RCC 7860 (cell line): ENCODE data around the gene CCDC142.
"Not testable (repeated sequence)": the region's sequence is repeated elsewhere in the genome, so short reads cannot be mapped to it uniquely, and the experiment has no call there.

Experiments
- DNase-seq: peaks from one replicate; pipeline ENCODE4 v3.0.0-alpha.2; 2015; ENCODE audit warnings: low spot score
- FAIRE-seq: peaks from 2 replicates; lab custom pipeline; 2012; peaks lifted over from hg19 to GRCh38; lab: Jason Lieb, UNC

The CCDC142 gene

GRCh38 chr2:74472086-74472944, 10.5 kb downstream of the CCDC142 start, which contains the start of gene MRPL53:
Gene MRPL53 (minus strand): TSS chr2:74472680. CDS start chr2:74472660, 20 bp downstream.
- peak; percentile 82 for DNase-seq
- no peak for FAIRE-seq

GRCh38 chr2:74471332-74472065, 11.3 kb downstream of the CCDC142 start:
- DNase-seq (no peak), FAIRE-seq (no peak)

GRCh38 chr2:74470742-74471141, 12.1 kb downstream of the CCDC142 start:
- not testable (repeated sequence) for FAIRE-seq, DNase-seq

GRCh38 chr2:74464406-74464805, 18.4 kb downstream of the CCDC142 start:
- FAIRE-seq: no peak
- DNase-seq: no peak

- FAIRE-seq (no peak), DNase-seq (no peak)
Observed at GRCh38 chr2:74462786-74463105, 20.1 kb downstream of the CCDC142 start.

GRCh38 chr2:74462054-74462785, 20.6 kb downstream of the CCDC142 start:
- DNase-seq: no peak

GRCh38 chr2:74461187-74462053, 21.4 kb downstream of the CCDC142 start:
- DNase-seq (no peak), FAIRE-seq (no peak)

More at GRCh38 chr2:74462054-74462785, 20.6 kb downstream of the CCDC142 start:
- no peak for FAIRE-seq

GRCh38 chr2:74460187-74460586, 22.6 kb downstream of the CCDC142 start:
- not testable (repeated sequence) for FAIRE-seq, DNase-seq

GRCh38 chr2:74459503-74460118, 23.2 kb downstream of the CCDC142 start:
- not testable (repeated sequence) for FAIRE-seq, DNase-seq

- no peak for DNase-seq
- no peak for FAIRE-seq
Observed at GRCh38 chr2:74458938-74459363, 23.8 kb downstream of the CCDC142 start.

GRCh38 chr2:74458132-74458937, 24.5 kb downstream of the CCDC142 start, which contains the start of gene WBP1:
Gene WBP1 (plus strand): TSS chr2:74458438. CDS start chr2:74458603, 165 bp downstream.
- DNase-seq (peak; percentile 100), FAIRE-seq (peak; percentile 96)

- FAIRE-seq: no peak
- no peak for DNase-seq
Observed at GRCh38 chr2:74457549-74458131, 25.2 kb downstream of the CCDC142 start.

GRCh38 chr2:74457129-74457548, 25.7 kb downstream of the CCDC142 start:
- peak; percentile 31 for DNase-seq
- no peak for FAIRE-seq

- FAIRE-seq: peak; percentile 90
Observed at GRCh38 chr2:74454654-74455511, 27.9 kb downstream of the CCDC142 start, which contains the start of gene INO80B. Gene INO80B (plus strand): TSS chr2:74455087. CDS start chr2:74455117, 30 bp downstream.

GRCh38 chr2:74450570-74451190, 32.1 kb downstream of the CCDC142 start:
- no peak for FAIRE-seq

More at GRCh38 chr2:74454654-74455511, 27.9 kb downstream of the CCDC142 start, which contains the start of gene INO80B:
- peak; percentile 96 for DNase-seq

GRCh38 chr2:74448771-74449170, 34.0 kb downstream of the CCDC142 start:
- DNase-seq (no peak), FAIRE-seq (no peak)

More at GRCh38 chr2:74450570-74451190, 32.1 kb downstream of the CCDC142 start:
- no peak for DNase-seq
